Breast epithelium (tissue), 3 donors: ENCODE measurements around the gene GUCY2D.

Experiments used
- POLR2A ChIP-seq: fragments of 450-650 bp; IDR thresholded peaks from one replicate; pipeline ENCODE4 v1.6.1; 2016; ENCODE audit warnings: antibody characterized with exemption, mild to moderate bottlenecking, moderate library complexity
- POLR2AphosphoS5 ChIP-seq, 3 donors: sonication (generic); formaldehyde crosslinking; IDR thresholded peaks; one replicate each; pipeline ENCODE4 v1.6.1; 2017; ENCODE audit warnings: antibody characterized with exemption in 3 of 3
- TF ChIP-seq, protein P1 (sequence below), 3 donors: fragments of 450-650 bp; IDR thresholded peaks; one replicate each; pipeline ENCODE4 v1.5.1; 2016 to 2017; ENCODE audit warnings: antibody characterized with exemption in 3 of 3, mild to moderate bottlenecking in 3 of 3, moderate library complexity in 3 of 3

GRCh38 chr17:8022360-8023003, 20.1 kb downstream of the GUCY2D start:
- TF ChIP-seq, protein P1, sequence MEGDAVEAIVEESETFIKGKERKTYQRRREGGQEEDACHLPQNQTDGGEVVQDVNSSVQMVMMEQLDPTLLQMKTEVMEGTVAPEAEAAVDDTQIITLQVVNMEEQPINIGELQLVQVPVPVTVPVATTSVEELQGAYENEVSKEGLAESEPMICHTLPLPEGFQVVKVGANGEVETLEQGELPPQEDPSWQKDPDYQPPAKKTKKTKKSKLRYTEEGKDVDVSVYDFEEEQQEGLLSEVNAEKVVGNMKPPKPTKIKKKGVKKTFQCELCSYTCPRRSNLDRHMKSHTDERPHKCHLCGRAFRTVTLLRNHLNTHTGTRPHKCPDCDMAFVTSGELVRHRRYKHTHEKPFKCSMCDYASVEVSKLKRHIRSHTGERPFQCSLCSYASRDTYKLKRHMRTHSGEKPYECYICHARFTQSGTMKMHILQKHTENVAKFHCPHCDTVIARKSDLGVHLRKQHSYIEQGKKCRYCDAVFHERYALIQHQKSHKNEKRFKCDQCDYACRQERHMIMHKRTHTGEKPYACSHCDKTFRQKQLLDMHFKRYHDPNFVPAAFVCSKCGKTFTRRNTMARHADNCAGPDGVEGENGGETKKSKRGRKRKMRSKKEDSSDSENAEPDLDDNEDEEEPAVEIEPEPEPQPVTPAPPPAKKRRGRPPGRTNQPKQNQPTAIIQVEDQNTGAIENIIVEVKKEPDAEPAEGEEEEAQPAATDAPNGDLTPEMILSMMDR (IDR thresholded peaks at IDR 0.05), result no peak
- TF ChIP-seq POLR2AphosphoS5 (IDR thresholded peaks at IDR 0.05) (no peak), POLR2A (no peak)
